GM10266 (cell line): ENCODE data around the gene CACNB2.
"Not testable (repeated sequence)": the region's sequence is repeated elsewhere in the genome, so short reads cannot be mapped to it uniquely, and the experiment has no call there.

Source experiments
- DNase-seq: peaks from one replicate; pipeline ENCODE4 v3.0.0; 2012; ENCODE audit errors: extremely low spot score
- CTCF ChIP-seq: IDR thresholded peaks from 2 replicates; pipeline ENCODE4 v1.5.1; 2012; ENCODE audit warnings: mild to moderate bottlenecking, low read depth; ENCODE audit not compliant: control insufficient read depth, insufficient read depth; ENCODE audit errors: missing control alignments

CACNB2 gene

GRCh38 chr10:18561861-18562551 is 421.8 kb downstream of the CACNB2 start:
- DNase-seq = no peak
- TF ChIP-seq CTCF = no peak

DNA sequence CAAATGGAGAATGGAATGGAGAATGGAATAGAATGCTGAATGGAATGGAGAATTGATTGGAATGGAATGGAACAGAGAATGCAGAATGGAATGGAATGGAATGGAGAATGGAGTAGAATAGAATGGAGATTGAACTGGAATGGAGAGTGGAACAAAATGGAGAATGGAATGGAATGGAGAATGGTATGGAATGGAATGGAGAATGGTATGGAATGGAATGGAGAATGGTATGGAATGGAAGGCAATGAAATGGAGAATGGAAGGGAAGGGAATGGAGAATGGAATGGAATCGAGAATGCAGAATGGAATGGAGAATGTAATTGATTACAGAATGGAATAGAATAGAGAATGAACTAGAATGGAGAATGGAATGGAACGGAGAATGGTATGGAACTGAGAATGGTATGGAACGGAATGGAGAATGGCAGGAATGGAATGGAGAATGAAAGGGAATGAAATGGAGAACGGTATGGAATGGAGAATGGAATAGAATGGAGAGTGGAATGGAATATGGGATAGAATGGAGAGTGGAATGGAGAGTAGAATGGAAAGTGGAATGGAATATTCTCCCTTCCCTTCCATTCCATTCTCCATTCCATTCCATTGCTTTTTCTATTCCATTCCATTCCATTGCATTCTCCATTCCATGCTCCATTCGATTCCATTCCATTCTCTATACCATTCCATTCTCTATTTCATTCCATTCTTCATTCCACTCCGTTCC is 422.9 kb downstream of the CACNB2 start:
- DNase-seq = no peak
- no peak for TF ChIP-seq CTCF

GRCh38 chr10:18565006-18565405 is 424.8 kb downstream of the CACNB2 start:
- DNase-seq = no peak
- TF ChIP-seq CTCF = no peak

GRCh38 chr10:18566177-18566576 is 426.0 kb downstream of the CACNB2 start:
- TF ChIP-seq CTCF = no peak
- DNase-seq = no peak

DNA sequence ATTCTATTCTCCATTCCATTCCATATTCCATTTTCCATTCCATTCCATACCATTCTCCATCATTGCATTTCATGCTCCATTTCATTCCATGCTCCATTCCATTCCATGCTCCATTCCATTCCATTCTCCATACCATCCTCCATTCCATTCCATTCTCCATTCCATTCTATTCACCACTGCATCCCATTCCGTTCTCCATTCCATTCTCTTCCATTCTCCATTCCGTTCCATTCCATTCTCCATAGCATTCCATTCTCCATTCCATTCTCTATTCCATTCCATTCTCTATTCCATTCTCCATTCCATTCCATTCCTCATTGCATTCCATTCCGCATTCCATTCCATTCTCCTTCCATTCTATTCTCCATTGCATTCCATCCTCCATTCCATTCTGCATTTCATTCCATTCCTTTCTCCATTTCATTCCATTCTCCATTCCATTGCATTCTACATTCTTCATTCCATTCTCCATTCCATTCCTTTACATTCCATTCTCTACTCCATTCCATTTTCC is 427.2 kb downstream of the CACNB2 start:
- no peak for TF ChIP-seq CTCF
- no peak for DNase-seq

DNA sequence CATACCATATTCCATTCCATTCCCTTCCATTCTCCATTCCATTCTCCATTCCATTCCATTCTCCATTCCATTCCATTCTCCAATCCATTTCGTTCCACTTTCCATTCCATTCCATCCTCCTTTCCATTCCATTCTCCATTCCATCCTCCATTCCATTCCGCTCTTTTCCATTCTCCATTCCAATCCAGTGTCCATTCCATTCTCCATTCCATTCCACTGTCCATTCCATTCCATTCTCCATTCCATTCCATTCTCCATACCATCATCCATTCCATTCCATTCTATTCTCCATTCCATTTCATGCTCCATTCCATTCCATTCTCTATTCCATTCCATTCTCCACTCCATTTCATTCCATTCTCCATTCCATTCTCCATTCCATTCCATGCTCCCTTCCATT is 430.2 kb downstream of the CACNB2 start:
- DNase-seq = not testable (repeated sequence)

- DNase-seq = no peak
- TF ChIP-seq CTCF = no peak
Observed at GRCh38 chr10:18571076-18571475, 430.9 kb downstream of the CACNB2 start.
